NB4 (cell line): ENCODE measurements around the gene GSTP1.
"Not testable (repeated sequence)": the region's sequence is repeated elsewhere in the genome, so short reads cannot be mapped to it uniquely, and the experiment has no call there.

Experiments used
- DNase-seq: peaks from one replicate; pipeline ENCODE4 v3.0.0; 2010; ENCODE audit warnings: low read depth
- H3K4me3 ChIP-seq: one replicate; pipeline ENCODE4 v1.5.1; 2011; ENCODE audit warnings: mild to moderate bottlenecking, low read depth, low read length, moderate library complexity
- MAX ChIP-seq: IDR thresholded peaks from 2 replicates; pipeline ENCODE4 v1.6.1; 2011; ENCODE audit warnings: low read depth, low read length
- MYC ChIP-seq: IDR thresholded peaks from 2 replicates; pipeline ENCODE4 v1.6.1; 2011; ENCODE audit warnings: low read depth, low read length
- POLR2A ChIP-seq: IDR thresholded peaks from 2 replicates; pipeline ENCODE4 v1.6.1; 2011; ENCODE audit warnings: mild to moderate bottlenecking; ENCODE audit not compliant: insufficient read length; ENCODE audit errors: extremely low read depth
- TF ChIP-seq, protein P1 (sequence below): IDR thresholded peaks from one replicate; pipeline ENCODE4 v1.5.1; 2012; ENCODE audit warnings: low read depth, low read length

GSTP1 gene

GRCh38 chr11:67545280-67545679 is 38.3 kb upstream of the GSTP1 start:
- H3K4me3 ChIP-seq, result no peak overlapping the region
- no peak for TF ChIP-seq POLR2A
- no peak for TF ChIP-seq MAX
- no peak for TF ChIP-seq MYC
- TF ChIP-seq, protein P1, sequence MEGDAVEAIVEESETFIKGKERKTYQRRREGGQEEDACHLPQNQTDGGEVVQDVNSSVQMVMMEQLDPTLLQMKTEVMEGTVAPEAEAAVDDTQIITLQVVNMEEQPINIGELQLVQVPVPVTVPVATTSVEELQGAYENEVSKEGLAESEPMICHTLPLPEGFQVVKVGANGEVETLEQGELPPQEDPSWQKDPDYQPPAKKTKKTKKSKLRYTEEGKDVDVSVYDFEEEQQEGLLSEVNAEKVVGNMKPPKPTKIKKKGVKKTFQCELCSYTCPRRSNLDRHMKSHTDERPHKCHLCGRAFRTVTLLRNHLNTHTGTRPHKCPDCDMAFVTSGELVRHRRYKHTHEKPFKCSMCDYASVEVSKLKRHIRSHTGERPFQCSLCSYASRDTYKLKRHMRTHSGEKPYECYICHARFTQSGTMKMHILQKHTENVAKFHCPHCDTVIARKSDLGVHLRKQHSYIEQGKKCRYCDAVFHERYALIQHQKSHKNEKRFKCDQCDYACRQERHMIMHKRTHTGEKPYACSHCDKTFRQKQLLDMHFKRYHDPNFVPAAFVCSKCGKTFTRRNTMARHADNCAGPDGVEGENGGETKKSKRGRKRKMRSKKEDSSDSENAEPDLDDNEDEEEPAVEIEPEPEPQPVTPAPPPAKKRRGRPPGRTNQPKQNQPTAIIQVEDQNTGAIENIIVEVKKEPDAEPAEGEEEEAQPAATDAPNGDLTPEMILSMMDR, result no peak
- DNase-seq, result no peak

DNA sequence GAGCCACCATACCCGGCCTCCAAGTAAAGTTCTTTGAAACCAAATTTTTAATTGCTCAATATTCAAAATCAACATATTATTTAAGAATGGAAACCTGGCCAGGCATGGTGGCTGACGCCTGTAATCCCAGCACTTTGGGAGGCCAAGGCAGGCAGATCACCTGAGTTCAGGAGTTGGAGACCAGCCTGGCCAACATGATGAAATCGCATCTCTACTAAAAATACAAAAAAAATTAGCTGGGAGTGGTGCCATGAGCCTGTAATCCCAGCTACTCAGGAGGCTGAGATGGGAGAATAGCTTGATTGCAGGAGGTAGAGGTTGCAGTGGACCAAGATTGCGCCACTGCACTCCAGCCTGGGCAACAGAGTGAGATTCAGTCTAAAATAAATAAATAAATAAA is 35.5 kb upstream of the GSTP1 start:
- DNase-seq, H3K4me3 ChIP-seq: not testable (repeated sequence)

GRCh38 chr11:67548555-67549110 is 35.0 kb upstream of the GSTP1 start:
- no peak for TF ChIP-seq MYC
- no peak for TF ChIP-seq MAX
- TF ChIP-seq POLR2A, result no peak
- TF ChIP-seq, protein P1, result no peak
- DNase-seq, result no peak

GRCh38 chr11:67551127-67551526 is 32.5 kb upstream of the GSTP1 start:
- no peak for DNase-seq
- TF ChIP-seq MAX (no peak), POLR2A (no peak), MYC (no peak)
- TF ChIP-seq, protein P1, result no peak
- no peak overlapping the region for H3K4me3 ChIP-seq

More at GRCh38 chr11:67548555-67549110, 35.0 kb upstream of the GSTP1 start:
- no peak overlapping the region for H3K4me3 ChIP-seq

- H3K4me3 ChIP-seq, DNase-seq: not testable (repeated sequence)
Measured at GRCh38 chr11:67551697-67552096, 31.9 kb upstream of the GSTP1 start.

- H3K4me3 ChIP-seq, result no peak overlapping the region
- no peak for DNase-seq
- TF ChIP-seq POLR2A, result no peak
- no peak for TF ChIP-seq MYC
- no peak for TF ChIP-seq MAX
- TF ChIP-seq, protein P1, result no peak
Measured at GRCh38 chr11:67556244-67556643, 27.4 kb upstream of the GSTP1 start.

DNA sequence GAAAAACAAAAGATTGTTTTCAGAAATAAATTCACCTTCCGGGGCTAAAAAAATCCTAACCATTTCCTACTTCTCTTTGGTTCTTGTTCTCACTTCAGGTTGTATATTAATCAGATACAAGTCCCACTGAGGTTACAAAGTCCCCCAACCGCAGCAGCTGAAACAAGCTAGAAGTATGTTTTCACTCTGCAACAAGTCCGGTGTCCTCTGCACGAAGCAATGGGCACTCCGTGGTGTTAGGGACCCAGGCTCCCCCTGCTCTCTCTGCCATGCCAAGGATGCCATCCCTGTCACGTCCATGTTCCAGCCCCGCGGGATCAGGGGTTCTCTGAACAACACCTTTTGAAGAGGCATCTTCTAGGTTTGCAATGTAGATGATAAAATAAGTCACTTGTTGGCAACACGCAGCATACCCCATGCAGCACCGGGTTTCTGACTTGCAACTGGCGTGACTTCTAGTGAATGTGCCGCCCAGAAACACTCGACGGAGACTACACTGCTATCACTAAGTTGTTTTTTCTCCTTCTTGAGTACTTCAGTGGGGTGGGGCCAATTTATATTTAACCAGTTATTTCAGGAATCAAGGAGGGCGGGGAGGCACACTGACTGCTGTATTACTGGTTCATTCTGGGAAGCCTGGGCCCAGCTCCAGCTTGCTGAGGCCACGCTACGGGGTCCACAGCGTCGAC is 25.4 kb upstream of the GSTP1 start:
- H3K4me3 ChIP-seq, result no peak overlapping the region
- no peak for DNase-seq
- TF ChIP-seq MYC (no peak), POLR2A (no peak), MAX (no peak)
- TF ChIP-seq, protein P1, result no peak
